22Rv1 (cell line): Measurements from ENCODE around the gene YIPF6.

ENCODE experiments used
- CTCF ChIP-seq: fragments of 450-650 bp; IDR thresholded peaks from 2 replicates; pipeline ENCODE4 v1.5.1; 2017; ENCODE audit warnings: mild to moderate bottlenecking
- ZFX ChIP-seq: fragments of 450-650 bp; IDR thresholded peaks from 2 replicates; pipeline ENCODE4 v1.6.1; 2017; ENCODE audit warnings: antibody characterized with exemption, borderline replicate concordance

- TF ChIP-seq CTCF (no peak), ZFX (no peak)
Observed at GRCh38 chrX:68508799-68509198, 9.9 kb downstream of the YIPF6 start.
